Endothelial cell of umbilical vein (primary cell): ENCODE data around the gene IL4R.

Source experiments
- FOS ChIP-seq: IDR thresholded peaks from 2 replicates; pipeline ENCODE4 v1.6.1; 2011; ENCODE audit warnings: mild to moderate bottlenecking, low read length, moderate library complexity, borderline replicate concordance; ENCODE audit not compliant: insufficient read depth
- POLR2A ChIP-seq: IDR thresholded peaks from 2 replicates; pipeline ENCODE4 v1.6.1; 2012; ENCODE audit warnings: low read depth, mild to moderate bottlenecking, control low read depth, low read length
- POLR2AphosphoS5 ChIP-seq: IDR thresholded peaks from 2 replicates; pipeline ENCODE4 v1.6.1; 2012; ENCODE audit warnings: low read depth, mild to moderate bottlenecking, control low read depth, low read length, moderate library complexity; ENCODE audit not compliant: insufficient read depth
- TF ChIP-seq, protein P1 (sequence below): IDR thresholded peaks from 2 replicates; pipeline ENCODE4 v1.6.1; 2011; ENCODE audit not compliant: insufficient read depth, insufficient read length
- TF ChIP-seq, protein P2 (sequence below), 2 donors: IDR thresholded peaks; 1 replicate in 1 of 2; 2 replicates in 1 of 2; pipeline ENCODE4 v1.5.1; 2011; ENCODE audit warnings: low read length in 2 of 2, mild to moderate bottlenecking in 2 of 2, moderate library complexity in 2 of 2, control low read depth in 1 of 2, inconsistent platforms in 1 of 2, low read depth in 1 of 2; ENCODE audit not compliant: insufficient read depth in 1 of 2; ENCODE audit errors: extremely low read depth in 1 of 2

DNA sequence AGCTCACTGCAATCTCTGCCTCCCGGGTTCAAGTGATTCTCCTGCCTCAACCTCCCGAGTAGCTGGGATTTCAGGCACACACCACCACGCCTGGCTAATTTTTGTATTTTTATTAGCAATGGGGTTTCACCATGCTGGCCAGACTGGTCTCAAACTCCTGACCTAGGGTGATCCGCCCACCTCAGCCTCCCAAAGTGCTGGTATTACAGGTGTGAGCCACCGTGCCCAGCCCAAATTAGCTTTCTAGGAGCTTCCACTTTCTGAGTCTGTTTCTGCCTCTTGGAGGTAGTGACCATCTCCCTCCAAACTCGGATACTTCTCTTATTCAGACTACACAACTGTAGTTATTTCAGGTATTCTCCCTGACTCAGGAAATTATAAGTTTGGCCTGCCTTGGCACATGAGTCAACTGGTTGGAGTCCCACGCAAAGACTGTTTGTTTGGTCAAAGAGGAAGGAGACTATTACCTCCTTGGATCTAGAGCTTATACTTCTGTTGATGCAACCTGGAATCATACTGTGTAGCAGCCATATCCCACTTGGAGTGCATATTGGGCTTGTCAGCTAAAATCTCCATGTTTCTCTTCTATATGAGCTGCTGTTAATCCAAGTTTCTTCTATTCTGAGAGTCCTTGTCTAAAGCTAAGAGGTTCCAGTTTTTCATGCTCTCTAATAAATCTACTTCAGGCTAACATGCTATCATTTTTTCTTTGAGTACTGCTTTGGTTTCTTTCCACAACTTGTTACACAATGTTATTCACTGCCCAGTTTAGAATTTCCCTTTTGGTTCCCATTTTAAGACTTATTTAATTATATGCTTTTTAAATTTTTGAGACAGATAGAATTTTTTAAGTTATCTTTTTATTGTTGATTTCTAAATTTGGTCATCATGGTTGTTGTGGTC, 7.5 kb downstream of the IL4R start:
- TF ChIP-seq, protein P1, sequence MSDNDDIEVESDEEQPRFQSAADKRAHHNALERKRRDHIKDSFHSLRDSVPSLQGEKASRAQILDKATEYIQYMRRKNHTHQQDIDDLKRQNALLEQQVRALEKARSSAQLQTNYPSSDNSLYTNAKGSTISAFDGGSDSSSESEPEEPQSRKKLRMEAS, result no peak
- TF ChIP-seq, protein P2, sequence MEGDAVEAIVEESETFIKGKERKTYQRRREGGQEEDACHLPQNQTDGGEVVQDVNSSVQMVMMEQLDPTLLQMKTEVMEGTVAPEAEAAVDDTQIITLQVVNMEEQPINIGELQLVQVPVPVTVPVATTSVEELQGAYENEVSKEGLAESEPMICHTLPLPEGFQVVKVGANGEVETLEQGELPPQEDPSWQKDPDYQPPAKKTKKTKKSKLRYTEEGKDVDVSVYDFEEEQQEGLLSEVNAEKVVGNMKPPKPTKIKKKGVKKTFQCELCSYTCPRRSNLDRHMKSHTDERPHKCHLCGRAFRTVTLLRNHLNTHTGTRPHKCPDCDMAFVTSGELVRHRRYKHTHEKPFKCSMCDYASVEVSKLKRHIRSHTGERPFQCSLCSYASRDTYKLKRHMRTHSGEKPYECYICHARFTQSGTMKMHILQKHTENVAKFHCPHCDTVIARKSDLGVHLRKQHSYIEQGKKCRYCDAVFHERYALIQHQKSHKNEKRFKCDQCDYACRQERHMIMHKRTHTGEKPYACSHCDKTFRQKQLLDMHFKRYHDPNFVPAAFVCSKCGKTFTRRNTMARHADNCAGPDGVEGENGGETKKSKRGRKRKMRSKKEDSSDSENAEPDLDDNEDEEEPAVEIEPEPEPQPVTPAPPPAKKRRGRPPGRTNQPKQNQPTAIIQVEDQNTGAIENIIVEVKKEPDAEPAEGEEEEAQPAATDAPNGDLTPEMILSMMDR (IDR thresholded peaks at IDR 0.05; ENCODE audit: extremely low read depth in 1 of 2, insufficient read depth in 1 of 2, low read depth in 1 of 2, low read length in 2 of 2), result no peak
- TF ChIP-seq POLR2A (no peak), POLR2AphosphoS5 (no peak), FOS (no peak)
